ENCODE results near the gene RDH16.

RDH16 gene

DNA sequence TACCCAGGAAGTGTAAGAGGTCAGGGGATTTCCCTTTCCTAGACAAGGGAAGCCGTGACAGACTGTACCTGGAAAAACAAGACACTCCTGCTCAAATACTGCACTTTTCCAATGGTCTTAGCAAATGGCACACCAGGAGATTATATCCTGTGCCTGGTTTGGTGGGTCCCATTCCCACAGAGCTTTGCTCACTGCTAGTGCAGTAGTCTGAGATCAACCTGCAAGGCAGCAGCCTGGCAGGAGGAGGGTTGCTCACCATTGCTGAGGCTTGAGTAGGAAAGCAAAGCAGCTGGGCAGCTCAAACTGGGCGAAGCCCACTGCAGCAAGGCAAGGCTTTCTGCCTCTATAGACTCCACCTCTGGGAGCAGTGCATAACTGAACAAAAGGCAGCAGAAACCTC is 1.0 kb upstream of the RDH16 start:
- no peak for DNase-seq (ENCODE audit: low read depth)
- in situ Hi-C loops (cut with HindIII; ENCODE audit: low sequenced_read_pairs): no loop called here
- no peak overlapping the region for H3K4me3 ChIP-seq (ENCODE audit: low read depth, low read length)
- TF ChIP-seq, protein P1, sequence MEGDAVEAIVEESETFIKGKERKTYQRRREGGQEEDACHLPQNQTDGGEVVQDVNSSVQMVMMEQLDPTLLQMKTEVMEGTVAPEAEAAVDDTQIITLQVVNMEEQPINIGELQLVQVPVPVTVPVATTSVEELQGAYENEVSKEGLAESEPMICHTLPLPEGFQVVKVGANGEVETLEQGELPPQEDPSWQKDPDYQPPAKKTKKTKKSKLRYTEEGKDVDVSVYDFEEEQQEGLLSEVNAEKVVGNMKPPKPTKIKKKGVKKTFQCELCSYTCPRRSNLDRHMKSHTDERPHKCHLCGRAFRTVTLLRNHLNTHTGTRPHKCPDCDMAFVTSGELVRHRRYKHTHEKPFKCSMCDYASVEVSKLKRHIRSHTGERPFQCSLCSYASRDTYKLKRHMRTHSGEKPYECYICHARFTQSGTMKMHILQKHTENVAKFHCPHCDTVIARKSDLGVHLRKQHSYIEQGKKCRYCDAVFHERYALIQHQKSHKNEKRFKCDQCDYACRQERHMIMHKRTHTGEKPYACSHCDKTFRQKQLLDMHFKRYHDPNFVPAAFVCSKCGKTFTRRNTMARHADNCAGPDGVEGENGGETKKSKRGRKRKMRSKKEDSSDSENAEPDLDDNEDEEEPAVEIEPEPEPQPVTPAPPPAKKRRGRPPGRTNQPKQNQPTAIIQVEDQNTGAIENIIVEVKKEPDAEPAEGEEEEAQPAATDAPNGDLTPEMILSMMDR (IDR thresholded peaks at IDR 0.05; ENCODE audit: low read depth, low read length, missing control alignments): no peak

DNA sequence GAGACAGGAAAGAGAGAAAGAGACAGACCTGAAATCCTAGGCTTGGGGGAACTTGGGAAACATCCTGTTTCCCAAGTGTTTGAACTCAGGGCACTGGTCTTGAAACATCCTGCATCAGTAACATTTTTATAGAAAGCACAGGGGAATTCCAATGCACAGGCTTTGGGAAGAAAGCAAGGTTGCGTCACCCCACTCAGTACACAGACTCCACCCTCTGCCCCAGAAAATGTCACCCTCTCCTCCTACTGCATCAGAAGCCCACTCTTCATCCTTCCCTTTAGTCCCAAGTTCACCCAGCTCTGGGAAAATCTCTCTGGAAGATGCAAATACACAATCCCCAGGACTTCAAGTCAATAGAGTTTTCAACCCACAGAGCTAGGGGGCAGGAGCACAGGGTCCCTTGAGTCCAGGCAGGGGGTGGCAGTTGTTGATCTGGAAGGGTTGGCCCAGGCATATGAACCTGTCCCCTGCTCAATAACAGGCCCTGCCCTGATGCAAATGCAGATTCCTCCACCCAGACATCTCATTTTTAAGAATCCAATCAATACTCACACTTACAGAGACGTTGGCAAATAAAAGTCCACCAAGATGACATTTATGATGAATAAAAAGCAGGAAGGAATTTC is 1.7 kb downstream of the RDH16 start:
- no peak overlapping the region for H3K4me3 ChIP-seq (ENCODE audit: low read depth, low read length)
- no peak for DNase-seq (ENCODE audit: low read depth)
- TF ChIP-seq, protein P1 (IDR thresholded peaks at IDR 0.05; ENCODE audit: low read depth, low read length, missing control alignments): no peak
- in situ Hi-C loops (cut with HindIII; ENCODE audit: low sequenced_read_pairs): no loop called here

DNA sequence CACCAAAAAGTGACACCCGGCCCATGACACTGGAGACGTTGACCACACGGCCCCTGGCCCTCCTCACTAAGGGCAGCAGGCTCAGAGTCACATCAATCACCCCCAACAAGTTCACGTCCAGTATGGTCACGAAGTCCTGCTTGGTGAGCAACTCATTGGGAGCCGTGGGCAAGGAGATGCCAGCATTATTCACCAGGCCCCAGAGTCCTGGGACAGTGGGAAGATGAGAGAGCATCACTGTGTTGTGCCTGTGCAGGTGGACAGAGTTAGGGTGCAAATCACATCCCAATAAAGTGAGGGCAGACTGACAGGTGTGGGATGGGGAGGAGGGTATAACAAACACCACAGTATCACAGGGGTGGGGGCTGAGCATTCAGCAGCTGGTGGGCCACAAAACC is 2.5 kb downstream of the RDH16 start:
- in situ Hi-C loops (cut with HindIII; ENCODE audit: low sequenced_read_pairs): no loop called here
- H3K4me3 ChIP-seq (ENCODE audit: low read depth, low read length): no peak overlapping the region
- TF ChIP-seq, protein P1 (IDR thresholded peaks at IDR 0.05; ENCODE audit: low read depth, low read length, missing control alignments): no peak
- no peak for DNase-seq (ENCODE audit: low read depth)

DNA sequence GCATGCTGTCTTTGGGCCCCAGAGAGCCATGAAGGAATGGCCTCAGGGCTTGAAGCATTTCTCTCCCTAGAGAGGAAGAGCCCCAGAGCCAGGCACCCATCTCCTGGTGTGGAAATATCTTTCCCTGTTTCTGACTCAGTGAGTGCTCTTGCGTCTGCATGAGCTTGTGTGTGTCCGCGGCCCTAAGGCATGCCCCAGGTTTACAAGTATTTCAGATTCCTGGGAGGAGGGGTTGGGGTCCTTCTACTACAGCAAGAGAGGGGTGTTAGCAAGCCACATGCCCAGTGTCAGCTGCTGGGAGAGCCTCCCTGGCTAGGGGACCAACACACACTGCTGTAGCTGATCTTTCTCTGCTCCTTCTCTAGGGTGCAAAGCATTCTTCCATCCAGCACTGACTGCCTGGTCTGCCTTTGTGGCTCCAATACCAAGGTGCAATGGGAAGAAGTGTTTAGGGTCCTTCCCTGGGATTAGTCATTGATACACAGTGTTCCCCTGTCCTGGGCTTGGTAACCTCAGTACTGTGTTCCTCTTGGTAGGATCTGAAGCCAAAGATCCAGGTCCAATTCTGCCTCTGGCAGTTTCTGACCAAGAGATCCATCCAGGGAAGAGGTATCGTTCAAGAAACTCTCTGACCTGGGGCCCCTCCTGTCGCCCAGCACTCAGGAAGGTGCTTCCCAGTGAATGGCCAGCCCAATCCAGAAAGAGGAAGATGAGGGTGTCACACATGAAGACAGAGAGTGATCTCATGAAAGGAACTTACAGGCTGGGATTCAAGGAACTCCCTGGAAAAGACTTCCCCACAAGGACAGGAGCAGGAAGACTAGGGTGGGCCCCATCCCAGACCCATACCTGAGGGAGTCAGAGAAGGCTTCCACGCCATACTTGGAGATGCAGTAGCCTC is 3.1 kb downstream of the RDH16 start:
- DNase-seq (ENCODE audit: low read depth): no peak

DNA sequence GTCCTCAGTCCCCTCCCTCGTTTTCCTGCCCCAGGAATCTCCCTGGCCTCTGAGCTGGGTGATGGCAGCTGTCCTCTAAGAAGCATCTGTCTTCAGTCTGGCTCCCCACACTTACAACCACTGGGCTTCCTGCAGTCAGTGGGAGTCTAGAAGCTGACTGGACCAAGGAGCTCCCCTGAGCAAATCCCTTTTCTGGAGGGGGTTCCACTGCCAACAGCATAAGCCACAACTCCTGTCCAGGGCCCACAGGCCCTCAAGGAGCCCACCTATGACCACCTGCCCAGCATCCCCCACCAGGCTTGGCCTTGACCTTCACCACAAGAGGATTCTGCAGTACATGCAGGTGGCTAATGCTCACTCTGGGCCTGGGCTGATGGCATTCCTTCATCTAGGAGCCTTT is 4.1 kb downstream of the RDH16 start:
- H3K4me3 ChIP-seq (ENCODE audit: low read depth, low read length): no peak overlapping the region
- in situ Hi-C loops (cut with HindIII; ENCODE audit: low sequenced_read_pairs): no loop called here
- no peak for DNase-seq (ENCODE audit: low read depth)
- TF ChIP-seq, protein P1 (IDR thresholded peaks at IDR 0.05; ENCODE audit: low read depth, low read length, missing control alignments): no peak

More for the DNA sequence above, 3.1 kb downstream of the RDH16 start:
- TF ChIP-seq, protein P1 (IDR thresholded peaks at IDR 0.05; ENCODE audit: low read depth, low read length, missing control alignments): no peak
- in situ Hi-C loops (cut with HindIII; ENCODE audit: low sequenced_read_pairs): no loop called here
- H3K4me3 ChIP-seq (ENCODE audit: low read depth, low read length): no peak overlapping the region

DNA sequence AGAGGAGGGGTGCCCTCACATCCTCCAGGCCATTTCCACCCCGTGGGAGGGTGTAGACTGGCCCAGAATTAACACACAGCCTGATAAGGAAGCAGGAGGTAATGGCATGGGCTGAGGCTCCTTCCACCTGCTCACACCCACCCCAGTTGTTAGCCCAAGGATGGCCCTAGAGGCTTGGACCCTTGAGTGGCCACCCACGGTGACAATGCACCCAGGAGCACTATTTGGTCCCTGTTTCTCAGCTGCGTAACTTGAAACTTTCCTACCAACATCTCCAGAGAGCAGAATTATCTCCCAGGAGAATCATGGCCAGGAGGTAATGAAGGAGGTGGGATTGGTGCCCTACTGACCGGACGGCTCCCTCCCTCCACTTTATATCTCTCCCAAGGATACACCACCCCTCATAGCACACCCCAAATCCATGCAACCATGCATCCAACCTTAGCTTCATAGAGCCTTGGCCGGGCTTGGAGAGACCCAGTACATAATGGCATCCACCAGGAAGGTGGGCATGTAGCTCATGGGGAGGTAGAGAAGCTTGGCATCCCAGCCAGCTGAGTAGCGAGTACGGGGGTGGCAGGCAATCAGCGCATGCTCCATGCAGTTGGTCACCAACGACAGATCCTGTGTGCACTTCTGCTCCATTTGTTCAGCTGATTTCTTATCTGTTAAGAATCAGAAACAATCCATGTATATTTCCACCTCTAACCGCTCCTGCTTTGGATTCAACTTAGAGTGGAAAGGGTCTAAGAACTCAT is 5.6 kb downstream of the RDH16 start:
- in situ Hi-C loops (cut with HindIII; ENCODE audit: low sequenced_read_pairs): no loop called here
- no peak overlapping the region for H3K4me3 ChIP-seq (ENCODE audit: low read depth, low read length)
- TF ChIP-seq, protein P1 (IDR thresholded peaks at IDR 0.05; ENCODE audit: low read depth, low read length, missing control alignments): no peak
- DNase-seq (ENCODE audit: low read depth): no peak
